GM19238 (cell line): ENCODE data around the gene RNF157.

Experiments
- DNase-seq: peaks from one replicate; pipeline ENCODE4 v3.0.0; 2011; ENCODE audit warnings: low spot score; ENCODE audit not compliant: insufficient read length

Gene RNF157

DNA sequence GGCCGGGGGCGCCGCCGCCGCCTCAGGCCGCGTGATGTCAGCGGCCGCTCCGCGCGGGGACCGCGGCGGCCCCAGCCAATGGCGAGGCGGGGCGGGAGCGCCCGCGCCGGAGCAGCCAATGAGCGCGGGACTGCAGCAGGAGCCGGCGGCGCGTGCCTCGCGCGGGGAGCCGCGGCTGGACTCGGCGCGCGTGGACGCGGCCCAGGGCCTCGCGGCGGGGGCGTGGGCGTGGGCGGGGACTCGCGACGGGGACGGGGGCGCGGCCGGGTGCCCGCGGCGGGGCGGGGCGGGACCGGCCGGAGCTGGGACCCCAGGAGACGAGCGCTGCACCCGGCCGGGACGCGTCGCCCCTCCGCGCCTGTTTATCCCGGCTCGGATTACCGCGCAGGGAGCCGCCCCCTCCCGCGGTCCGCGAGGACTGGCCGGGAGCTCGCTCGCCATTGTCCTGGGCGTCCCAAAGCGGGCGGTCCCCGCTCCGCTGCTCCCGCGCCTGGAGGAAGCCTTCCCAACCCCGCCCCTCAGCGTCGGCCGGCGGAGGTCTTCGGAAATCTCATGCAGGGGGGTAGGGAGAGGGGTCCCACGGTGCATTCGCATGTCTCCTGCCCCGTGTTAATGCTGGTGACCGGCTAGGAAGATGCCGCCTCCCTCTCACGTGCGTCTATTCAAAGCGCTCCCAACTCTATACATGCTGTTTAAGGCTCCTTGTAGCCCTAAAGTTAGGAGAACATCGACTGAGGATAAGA lies at the start of gene RNF157:
TSS of gene RNF157 (minus strand) at position 33 of the 743 bp plus-strand sequence. CDS start 253 bp downstream, outside the sequence.
- DNase-seq = peak; percentile 81

GRCh38 chr17:76281573-76282371 lies 41.5 kb upstream of the RNF157 start:
- no peak for DNase-seq

- no peak for DNase-seq
Observed at GRCh38 chr17:76280650-76281049, 40.4 kb upstream of the RNF157 start.

- no peak for DNase-seq
Observed at GRCh38 chr17:76279742-76280287, 39.5 kb upstream of the RNF157 start.

DNA sequence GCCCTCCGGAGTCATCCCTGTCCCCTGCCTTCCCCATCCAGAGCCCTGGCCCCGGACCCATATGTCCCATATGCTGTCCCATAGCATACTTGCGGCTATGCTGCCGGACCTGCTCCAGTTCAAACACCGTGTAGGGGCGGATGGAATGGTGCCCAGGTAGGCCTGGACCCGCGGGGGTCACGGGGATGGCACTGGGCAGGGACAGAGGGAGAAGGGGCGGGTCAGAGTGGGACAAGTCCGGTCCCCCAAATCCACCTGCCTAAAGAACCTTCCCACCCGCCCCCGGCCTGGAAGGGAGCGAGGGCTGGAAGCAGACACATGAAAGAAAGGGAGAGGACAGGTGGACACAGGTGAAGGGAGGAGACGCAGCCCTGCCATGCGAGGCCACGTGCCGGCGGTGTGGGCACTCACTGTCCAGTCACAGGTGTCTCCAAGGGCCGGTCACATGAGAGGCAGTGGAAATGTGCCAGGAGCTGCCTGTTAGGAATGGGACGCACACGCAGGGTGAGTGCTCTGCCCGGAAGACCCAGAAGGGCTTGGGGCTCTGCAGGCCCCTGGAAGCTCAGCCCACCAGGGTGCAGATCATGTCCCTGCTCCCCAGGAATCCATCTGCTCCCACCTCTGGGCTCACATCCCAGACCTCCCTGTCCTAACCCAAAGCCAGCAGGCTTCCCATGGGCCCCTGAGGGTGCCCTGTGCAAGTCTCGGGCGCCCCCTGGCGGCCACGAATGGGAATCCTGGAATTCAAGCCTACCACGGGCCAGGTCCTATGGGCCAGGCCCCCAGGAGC lies 38.9 kb upstream of the RNF157 start:
- peak; percentile 89 for DNase-seq

DNA sequence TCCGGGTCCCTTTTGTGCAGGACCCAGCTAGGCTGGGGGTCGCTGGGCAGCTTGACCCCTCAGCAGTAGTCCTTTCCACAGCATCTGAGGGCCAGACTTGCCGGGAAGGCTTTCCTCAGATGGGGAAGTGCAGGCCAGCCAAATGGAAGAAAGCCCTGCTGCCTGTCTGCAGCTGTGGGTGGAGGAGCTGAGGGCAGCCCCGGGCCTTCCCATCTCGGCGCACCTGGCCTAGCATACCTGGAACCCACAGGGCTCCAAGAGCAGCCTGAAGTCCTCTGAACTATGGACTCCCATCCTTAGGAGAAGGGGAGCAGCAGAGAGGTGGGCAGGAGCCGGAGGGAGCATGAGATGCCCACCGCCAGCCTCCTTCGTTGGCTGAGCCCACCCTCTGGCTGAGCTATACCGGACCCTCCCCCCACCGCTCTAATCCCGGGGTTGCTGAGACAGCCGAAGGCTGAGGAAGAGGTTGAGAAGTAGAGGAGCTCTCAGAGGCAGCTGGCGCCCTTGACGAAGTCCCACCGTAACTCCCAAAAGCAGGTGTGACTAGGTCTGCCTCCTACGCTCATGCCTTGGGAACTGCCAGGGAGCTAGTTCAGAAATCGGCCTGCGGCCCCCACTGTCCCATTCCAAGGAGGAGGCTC lies 38.1 kb upstream of the RNF157 start:
- DNase-seq = no peak

DNA sequence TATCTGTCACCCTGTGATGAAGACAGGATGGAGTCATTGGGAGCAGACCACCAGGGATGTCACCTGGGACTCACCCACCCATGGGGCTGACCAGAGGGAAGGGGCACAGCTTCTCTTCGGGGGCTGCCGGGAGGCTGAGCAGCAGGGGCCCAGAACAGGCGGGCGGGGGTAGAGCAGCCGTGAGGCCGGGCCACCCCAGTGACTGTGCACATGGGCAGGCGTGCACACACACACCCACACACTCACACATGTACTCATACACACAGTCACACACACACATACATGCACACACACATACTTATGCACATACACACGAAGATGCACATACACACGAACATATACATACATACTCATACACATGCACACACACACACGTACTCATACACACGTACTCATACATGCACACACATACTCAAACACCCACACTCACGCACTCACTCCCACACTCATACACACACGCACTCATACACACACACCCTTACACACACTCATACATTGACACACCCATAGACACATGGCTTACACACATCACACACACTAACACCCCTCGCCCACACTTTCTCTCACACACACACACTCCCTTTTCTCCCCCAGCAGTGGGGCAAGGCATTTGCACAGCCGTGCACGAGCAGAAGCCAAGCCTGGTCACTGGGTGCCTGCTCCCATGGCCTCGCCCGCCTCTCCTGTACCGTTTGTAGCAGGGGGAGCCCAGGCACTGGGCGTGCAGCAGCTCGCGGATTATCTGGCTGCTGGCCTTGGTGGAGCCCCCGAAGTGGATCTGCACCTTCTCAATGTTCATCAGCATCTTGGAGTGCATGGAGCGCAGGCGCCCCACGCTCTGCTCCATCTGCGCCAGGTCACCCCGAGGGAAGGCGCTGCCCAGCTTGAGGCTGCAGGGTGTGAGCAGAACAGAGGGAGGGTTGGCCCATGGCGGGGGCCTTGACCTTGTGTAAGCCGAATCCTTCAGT lies 37.3 kb upstream of the RNF157 start:
- no peak for DNase-seq

DNA sequence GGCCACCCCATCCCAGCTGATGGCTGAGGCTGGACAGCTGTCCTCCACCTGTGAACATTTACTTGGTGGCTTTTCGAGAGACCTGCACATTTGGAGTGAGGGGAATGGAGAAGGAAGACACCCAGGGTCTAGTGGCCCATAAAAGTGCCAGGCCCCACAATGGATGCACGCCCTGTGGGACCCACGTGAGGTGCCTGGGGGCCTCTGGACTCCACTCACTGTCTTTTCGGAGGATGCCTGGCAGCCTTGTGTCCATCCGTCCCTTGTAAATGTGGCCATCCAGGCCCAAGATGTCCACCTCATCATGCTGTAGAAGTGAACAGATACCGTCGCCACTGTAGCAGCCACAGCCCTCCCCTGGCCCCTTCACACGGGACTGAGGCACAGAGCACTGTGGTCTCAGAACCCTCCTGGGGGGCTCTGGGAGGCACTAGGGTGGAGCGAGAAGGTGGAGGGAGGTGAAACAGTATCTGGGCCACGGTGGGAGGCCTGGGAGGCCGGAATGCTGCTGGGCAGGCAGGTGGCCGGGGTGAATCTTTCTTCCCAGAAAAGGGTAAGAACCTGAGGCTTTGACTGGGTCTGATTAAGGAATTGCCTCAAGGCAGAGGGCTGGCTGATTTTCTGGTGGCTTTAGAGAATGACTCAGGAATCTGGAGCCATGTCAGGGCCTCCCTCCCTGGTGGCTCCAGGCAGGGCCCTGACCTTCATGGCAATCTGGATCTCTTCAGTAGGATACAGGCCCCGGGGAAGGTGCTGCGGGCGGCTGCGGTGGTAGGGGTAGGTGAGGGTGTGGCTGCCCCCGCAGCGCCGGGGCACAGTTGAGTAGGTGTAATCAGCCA lies 36.4 kb upstream of the RNF157 start:
- DNase-seq = no peak

- no peak for DNase-seq
Observed at GRCh38 chr17:76276069-76276431, 35.8 kb upstream of the RNF157 start.

- DNase-seq = no peak
Observed at GRCh38 chr17:76275382-76276068, 35.2 kb upstream of the RNF157 start.

- DNase-seq = no peak
Observed at GRCh38 chr17:76274112-76274956, 34.0 kb upstream of the RNF157 start.

GRCh38 chr17:76273445-76274111 lies 33.3 kb upstream of the RNF157 start:
- no peak for DNase-seq

GRCh38 chr17:76272541-76273444 lies 32.5 kb upstream of the RNF157 start:
- peak; percentile 50 for DNase-seq

GRCh38 chr17:76271669-76272540 lies 31.6 kb upstream of the RNF157 start:
- DNase-seq = peak; percentile 86
